PC-3 (cell line): ENCODE measurements around the gene PCSK5.

Experiments
- CTCF ChIP-seq: fragments of 300-600 bp; sonication (generic); conservative IDR thresholded peaks from 2 replicates; pipeline ENCODE4 v1.5.1; 2017; ENCODE audit warnings: antibody characterized with exemption, low read depth, mild to moderate bottlenecking, low read length
- EZH2 ChIP-seq: fragments of 300-600 bp; sonication (generic); IDR thresholded peaks from one replicate; pipeline ENCODE4 v1.6.1; 2017; ENCODE audit warnings: antibody characterized with exemption, mild to moderate bottlenecking, low read length; ENCODE audit not compliant: unreplicated experiment
- EZH2phosphoT487 ChIP-seq: fragments of 300-600 bp; sonication (generic); IDR thresholded peaks from 2 replicates; pipeline ENCODE4 v1.6.1; 2018; ENCODE audit warnings: mild to moderate bottlenecking, antibody characterized with exemption, low read length, borderline replicate concordance

GRCh38 chr9:76396144-76396543 lies 505.7 kb downstream of the PCSK5 start:
- TF ChIP-seq CTCF (no peak), EZH2 (no peak), EZH2phosphoT487 (no peak)
